ENCODE data around the gene HK3. TPM values are rescaled to one million over a fixed set of nuclear protein-coding genes. Genes with fewer than 3 reads are reported as not detected.

The HK3 gene
- total RNA-seq, 1 experiment from 2014 or later, result 0.17 TPM

GRCh38 chr5:176897263-176897662, 1.9 kb downstream of the HK3 start (continued):
- TF ChIP-seq, protein P1, sequence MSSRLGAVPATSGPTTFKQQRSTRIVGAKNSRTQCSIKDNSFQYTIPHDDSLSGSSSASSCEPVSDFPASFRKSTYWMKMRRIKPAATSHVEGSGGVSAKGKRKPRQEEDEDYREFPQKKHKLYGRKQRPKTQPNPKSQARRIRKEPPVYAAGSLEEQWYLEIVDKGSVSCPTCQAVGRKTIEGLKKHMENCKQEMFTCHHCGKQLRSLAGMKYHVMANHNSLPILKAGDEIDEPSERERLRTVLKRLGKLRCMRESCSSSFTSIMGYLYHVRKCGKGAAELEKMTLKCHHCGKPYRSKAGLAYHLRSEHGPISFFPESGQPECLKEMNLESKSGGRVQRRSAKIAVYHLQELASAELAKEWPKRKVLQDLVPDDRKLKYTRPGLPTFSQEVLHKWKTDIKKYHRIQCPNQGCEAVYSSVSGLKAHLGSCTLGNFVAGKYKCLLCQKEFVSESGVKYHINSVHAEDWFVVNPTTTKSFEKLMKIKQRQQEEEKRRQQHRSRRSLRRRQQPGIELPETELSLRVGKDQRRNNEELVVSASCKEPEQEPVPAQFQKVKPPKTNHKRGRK (CRISPR knock-in tag; IDR thresholded peaks at IDR 0.05; ENCODE audit: borderline replicate concordance), result no peak
- TF ChIP-seq USF1 (CRISPR knock-in tag; IDR thresholded peaks at IDR 0.05) (no peak), ZNF423 (CRISPR knock-in tag; IDR thresholded peaks at IDR 0.05) (no peak)

- ATAC-seq, result no peak
- H3K9me3 Mint-ChIP-seq, result no peaks in the 10 kb centered on the region
- H3K27ac Mint-ChIP-seq, result no peak overlapping the region
- H3K4me1 Mint-ChIP-seq, result peaks cover 11% of the 10 kb centered on the region
- DNase-seq (ENCODE audit: low spot score), result no peak
- no peaks in the 10 kb centered on the region; the same call in 1 of the 2 replicates for H3K27me3 Mint-ChIP-seq (ENCODE audit: low read depth)
- no peaks in the 10 kb centered on the region for H3K36me3 Mint-ChIP-seq
- no peak overlapping the region for H3K4me3 Mint-ChIP-seq
- ChIA-PET CTCF (interaction anchor here (1.1 to 1.3 kb wide), 2 partner anchors 26 to 235 kb away, joined by 3 to 13 read pairs; no protein-coding TSS in a partner anchor), POLR2A (no interaction called here)
- no peak for TF ChIP-seq CBFB (CRISPR knock-in tag; IDR thresholded peaks at IDR 0.05; ENCODE audit: low read depth)
- no peak for TF ChIP-seq SP1 (CRISPR knock-in tag; conservative IDR thresholded peaks at IDR 0.05)
- TF ChIP-seq ZNF423 (CRISPR knock-in tag; IDR thresholded peaks at IDR 0.05), result no peak
- TF ChIP-seq, protein P2, sequence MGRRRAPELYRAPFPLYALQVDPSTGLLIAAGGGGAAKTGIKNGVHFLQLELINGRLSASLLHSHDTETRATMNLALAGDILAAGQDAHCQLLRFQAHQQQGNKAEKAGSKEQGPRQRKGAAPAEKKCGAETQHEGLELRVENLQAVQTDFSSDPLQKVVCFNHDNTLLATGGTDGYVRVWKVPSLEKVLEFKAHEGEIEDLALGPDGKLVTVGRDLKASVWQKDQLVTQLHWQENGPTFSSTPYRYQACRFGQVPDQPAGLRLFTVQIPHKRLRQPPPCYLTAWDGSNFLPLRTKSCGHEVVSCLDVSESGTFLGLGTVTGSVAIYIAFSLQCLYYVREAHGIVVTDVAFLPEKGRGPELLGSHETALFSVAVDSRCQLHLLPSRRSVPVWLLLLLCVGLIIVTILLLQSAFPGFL (CRISPR knock-in tag; IDR thresholded peaks at IDR 0.05; ENCODE audit: borderline replicate concordance), result no peak
- no peak for TF ChIP-seq NFATC4 (CRISPR knock-in tag; IDR thresholded peaks at IDR 0.05)
- no peak for TF ChIP-seq ZNF416 (CRISPR knock-in tag; IDR thresholded peaks at IDR 0.05)
- TF ChIP-seq ATF1 (CRISPR knock-in tag; IDR thresholded peaks at IDR 0.05), result no peak
- TF ChIP-seq, protein P3, sequence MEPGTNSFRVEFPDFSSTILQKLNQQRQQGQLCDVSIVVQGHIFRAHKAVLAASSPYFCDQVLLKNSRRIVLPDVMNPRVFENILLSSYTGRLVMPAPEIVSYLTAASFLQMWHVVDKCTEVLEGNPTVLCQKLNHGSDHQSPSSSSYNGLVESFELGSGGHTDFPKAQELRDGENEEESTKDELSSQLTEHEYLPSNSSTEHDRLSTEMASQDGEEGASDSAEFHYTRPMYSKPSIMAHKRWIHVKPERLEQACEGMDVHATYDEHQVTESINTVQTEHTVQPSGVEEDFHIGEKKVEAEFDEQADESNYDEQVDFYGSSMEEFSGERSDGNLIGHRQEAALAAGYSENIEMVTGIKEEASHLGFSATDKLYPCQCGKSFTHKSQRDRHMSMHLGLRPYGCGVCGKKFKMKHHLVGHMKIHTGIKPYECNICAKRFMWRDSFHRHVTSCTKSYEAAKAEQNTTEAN (CRISPR knock-in tag; IDR thresholded peaks at IDR 0.05), result no peak
- TF ChIP-seq, protein P4, sequence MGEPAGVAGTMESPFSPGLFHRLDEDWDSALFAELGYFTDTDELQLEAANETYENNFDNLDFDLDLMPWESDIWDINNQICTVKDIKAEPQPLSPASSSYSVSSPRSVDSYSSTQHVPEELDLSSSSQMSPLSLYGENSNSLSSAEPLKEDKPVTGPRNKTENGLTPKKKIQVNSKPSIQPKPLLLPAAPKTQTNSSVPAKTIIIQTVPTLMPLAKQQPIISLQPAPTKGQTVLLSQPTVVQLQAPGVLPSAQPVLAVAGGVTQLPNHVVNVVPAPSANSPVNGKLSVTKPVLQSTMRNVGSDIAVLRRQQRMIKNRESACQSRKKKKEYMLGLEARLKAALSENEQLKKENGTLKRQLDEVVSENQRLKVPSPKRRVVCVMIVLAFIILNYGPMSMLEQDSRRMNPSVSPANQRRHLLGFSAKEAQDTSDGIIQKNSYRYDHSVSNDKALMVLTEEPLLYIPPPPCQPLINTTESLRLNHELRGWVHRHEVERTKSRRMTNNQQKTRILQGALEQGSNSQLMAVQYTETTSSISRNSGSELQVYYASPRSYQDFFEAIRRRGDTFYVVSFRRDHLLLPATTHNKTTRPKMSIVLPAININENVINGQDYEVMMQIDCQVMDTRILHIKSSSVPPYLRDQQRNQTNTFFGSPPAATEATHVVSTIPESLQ (CRISPR knock-in tag; IDR thresholded peaks at IDR 0.05), result no peak
- TF ChIP-seq JAZF1 (CRISPR knock-in tag; IDR thresholded peaks at IDR 0.05), result no peak
- no peak for TF ChIP-seq HMGA2 (CRISPR knock-in tag; IDR thresholded peaks at IDR 0.05)
- no peak for TF ChIP-seq CDX4 (CRISPR knock-in tag; IDR thresholded peaks at IDR 0.05; ENCODE audit: borderline replicate concordance)
- TF ChIP-seq, protein P5, sequence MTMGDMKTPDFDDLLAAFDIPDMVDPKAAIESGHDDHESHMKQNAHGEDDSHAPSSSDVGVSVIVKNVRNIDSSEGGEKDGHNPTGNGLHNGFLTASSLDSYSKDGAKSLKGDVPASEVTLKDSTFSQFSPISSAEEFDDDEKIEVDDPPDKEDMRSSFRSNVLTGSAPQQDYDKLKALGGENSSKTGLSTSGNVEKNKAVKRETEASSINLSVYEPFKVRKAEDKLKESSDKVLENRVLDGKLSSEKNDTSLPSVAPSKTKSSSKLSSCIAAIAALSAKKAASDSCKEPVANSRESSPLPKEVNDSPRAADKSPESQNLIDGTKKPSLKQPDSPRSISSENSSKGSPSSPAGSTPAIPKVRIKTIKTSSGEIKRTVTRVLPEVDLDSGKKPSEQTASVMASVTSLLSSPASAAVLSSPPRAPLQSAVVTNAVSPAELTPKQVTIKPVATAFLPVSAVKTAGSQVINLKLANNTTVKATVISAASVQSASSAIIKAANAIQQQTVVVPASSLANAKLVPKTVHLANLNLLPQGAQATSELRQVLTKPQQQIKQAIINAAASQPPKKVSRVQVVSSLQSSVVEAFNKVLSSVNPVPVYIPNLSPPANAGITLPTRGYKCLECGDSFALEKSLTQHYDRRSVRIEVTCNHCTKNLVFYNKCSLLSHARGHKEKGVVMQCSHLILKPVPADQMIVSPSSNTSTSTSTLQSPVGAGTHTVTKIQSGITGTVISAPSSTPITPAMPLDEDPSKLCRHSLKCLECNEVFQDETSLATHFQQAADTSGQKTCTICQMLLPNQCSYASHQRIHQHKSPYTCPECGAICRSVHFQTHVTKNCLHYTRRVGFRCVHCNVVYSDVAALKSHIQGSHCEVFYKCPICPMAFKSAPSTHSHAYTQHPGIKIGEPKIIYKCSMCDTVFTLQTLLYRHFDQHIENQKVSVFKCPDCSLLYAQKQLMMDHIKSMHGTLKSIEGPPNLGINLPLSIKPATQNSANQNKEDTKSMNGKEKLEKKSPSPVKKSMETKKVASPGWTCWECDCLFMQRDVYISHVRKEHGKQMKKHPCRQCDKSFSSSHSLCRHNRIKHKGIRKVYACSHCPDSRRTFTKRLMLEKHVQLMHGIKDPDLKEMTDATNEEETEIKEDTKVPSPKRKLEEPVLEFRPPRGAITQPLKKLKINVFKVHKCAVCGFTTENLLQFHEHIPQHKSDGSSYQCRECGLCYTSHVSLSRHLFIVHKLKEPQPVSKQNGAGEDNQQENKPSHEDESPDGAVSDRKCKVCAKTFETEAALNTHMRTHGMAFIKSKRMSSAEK (CRISPR knock-in tag; IDR thresholded peaks at IDR 0.05; ENCODE audit: borderline replicate concordance), result no peak
- TF ChIP-seq, protein P6, sequence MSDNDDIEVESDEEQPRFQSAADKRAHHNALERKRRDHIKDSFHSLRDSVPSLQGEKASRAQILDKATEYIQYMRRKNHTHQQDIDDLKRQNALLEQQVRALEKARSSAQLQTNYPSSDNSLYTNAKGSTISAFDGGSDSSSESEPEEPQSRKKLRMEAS (CRISPR knock-in tag; IDR thresholded peaks at IDR 0.05), result no peak
- TF ChIP-seq, protein P7, sequence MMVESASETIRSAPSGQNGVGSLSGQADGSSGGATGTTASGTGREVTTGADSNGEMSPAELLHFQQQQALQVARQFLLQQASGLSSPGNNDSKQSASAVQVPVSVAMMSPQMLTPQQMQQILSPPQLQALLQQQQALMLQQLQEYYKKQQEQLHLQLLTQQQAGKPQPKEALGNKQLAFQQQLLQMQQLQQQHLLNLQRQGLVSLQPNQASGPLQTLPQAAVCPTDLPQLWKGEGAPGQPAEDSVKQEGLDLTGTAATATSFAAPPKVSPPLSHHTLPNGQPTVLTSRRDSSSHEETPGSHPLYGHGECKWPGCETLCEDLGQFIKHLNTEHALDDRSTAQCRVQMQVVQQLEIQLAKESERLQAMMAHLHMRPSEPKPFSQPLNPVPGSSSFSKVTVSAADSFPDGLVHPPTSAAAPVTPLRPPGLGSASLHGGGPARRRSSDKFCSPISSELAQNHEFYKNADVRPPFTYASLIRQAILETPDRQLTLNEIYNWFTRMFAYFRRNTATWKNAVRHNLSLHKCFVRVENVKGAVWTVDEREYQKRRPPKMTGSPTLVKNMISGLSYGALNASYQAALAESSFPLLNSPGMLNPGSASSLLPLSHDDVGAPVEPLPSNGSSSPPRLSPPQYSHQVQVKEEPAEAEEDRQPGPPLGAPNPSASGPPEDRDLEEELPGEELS (CRISPR knock-in tag; IDR thresholded peaks at IDR 0.05), result no peak
- TF ChIP-seq E2F1 (CRISPR knock-in tag; IDR thresholded peaks at IDR 0.05), result no peak
- TF ChIP-seq JUN (CRISPR knock-in tag; IDR thresholded peaks at IDR 0.05), result no peak
- TF ChIP-seq TCF7 (CRISPR knock-in tag; IDR thresholded peaks at IDR 0.05; ENCODE audit: low read depth), result no peak
- no peak for TF ChIP-seq ESRRA (CRISPR knock-in tag; IDR thresholded peaks at IDR 0.05; ENCODE audit: borderline replicate concordance)
Measured at GRCh38 chr5:176895831-176896230, 3.3 kb downstream of the HK3 start.

Data from WTC11 (cell line).